ENCODE results near the gene FSTL1. TPM values are rescaled to one million over a fixed set of nuclear protein-coding genes. Genes with fewer than 3 reads are reported as not detected.

The FSTL1 gene
- 790 TPM for total RNA-seq

- Histone ChIP-seq H3K27ac (peak within 1 kb of the TSS; percentile 98 to 99), H3K4me3 (peak within 1 kb of the TSS; percentile 87 to 94), H3K36me3 (peaks cover 0 to 7% of the 10 kb centered on the region in 2 donors), H3K27me3 (no peaks in the 10 kb centered on the region), H3K9me3 (no peaks in the 10 kb centered on the region), H3K4me1 (peaks cover 16 to 24% of the 10 kb centered on the region in 2 donors)
- DNase-seq (ENCODE audit: low spot score in 2 of 2), result peak in 1 of 2 donors; percentile 77
- intact Hi-C loops (cut with DNase I), result loop anchor here (1.0 to 2.0 kb wide), 4 partner anchors 18 to 56 kb away; no protein-coding TSS in a partner anchor
- TF ChIP-seq CTCF (IDR thresholded peaks at IDR 0.05), result no peak
Observed at GRCh38 chr3:120450600-120451271, at the start of gene FSTL1. TSS of gene FSTL1 (minus strand) at chr3:120450992. CDS start at chr3:120450746, 246 bp downstream.

- Histone ChIP-seq H3K36me3 (no peaks in the 10 kb centered on the region), H3K27me3 (no peaks in the 10 kb centered on the region), H3K4me1 (peaks cover 7 to 26% of the 10 kb centered on the region in 2 donors), H3K4me3 (no peak overlapping the region), H3K27ac (peak overlapping the region in 1 of 2 donors; percentile 50), H3K9me3 (peaks cover 0 to 13% of the 10 kb centered on the region in 2 donors)
- intact Hi-C loops (cut with DNase I), result loop anchor here (1.0 kb wide), 1 partner anchor 47 kb away; no protein-coding TSS in a partner anchor
- no peak for TF ChIP-seq CTCF (IDR thresholded peaks at IDR 0.05)
- DNase-seq (ENCODE audit: low spot score in 2 of 2), result no peak
Observed at GRCh38 chr3:120498556-120499346, 48.0 kb upstream of the FSTL1 start.

GRCh38 chr3:120497818-120498217, 47.0 kb upstream of the FSTL1 start:
- Histone ChIP-seq H3K27ac (peak overlapping the region; percentile 75), H3K27me3 (no peaks in the 10 kb centered on the region), H3K4me3 (peak overlapping the region in 1 of 2 donors; percentile 23), H3K36me3 (no peaks in the 10 kb centered on the region), H3K9me3 (peaks cover 0 to 13% of the 10 kb centered on the region in 2 donors), H3K4me1 (peaks cover 7 to 26% of the 10 kb centered on the region in 2 donors)
- intact Hi-C loops (cut with DNase I), result loop anchor here (1.0 to 2.0 kb wide), 4 partner anchors 27 to 71 kb away; no protein-coding TSS in a partner anchor
- no peak for DNase-seq (ENCODE audit: low spot score in 2 of 2)
- no peak for TF ChIP-seq CTCF (IDR thresholded peaks at IDR 0.05)

GRCh38 chr3:120497336-120497735, 46.5 kb upstream of the FSTL1 start:
- H3K27me3 ChIP-seq, result no peaks in the 10 kb centered on the region
- no peaks in the 10 kb centered on the region for H3K36me3 ChIP-seq
- H3K27ac ChIP-seq, result peak overlapping the region; percentile 75
- TF ChIP-seq CTCF (IDR thresholded peaks at IDR 0.05), result no peak
- H3K9me3 ChIP-seq, result peaks cover 0 to 13% of the 10 kb centered on the region in 2 donors
- DNase-seq (ENCODE audit: low spot score in 2 of 2), result no peak
- peak overlapping the region in 1 of 2 donors; percentile 23 for H3K4me3 ChIP-seq
- intact Hi-C loops (cut with DNase I), result loop anchor here (2.0 kb wide), 3 partner anchors 27 to 71 kb away; no protein-coding TSS in a partner anchor
- peaks cover 7 to 26% of the 10 kb centered on the region in 2 donors for H3K4me1 ChIP-seq

- no peaks in the 10 kb centered on the region for H3K36me3 ChIP-seq
- DNase-seq (ENCODE audit: low spot score in 2 of 2), result no peak
- peaks cover 0 to 13% of the 10 kb centered on the region in 2 donors for H3K9me3 ChIP-seq
- H3K4me1 ChIP-seq, result peaks cover 7 to 26% of the 10 kb centered on the region in 2 donors
- H3K4me3 ChIP-seq, result peak overlapping the region in 1 of 2 donors; percentile 23
- H3K27me3 ChIP-seq, result no peaks in the 10 kb centered on the region
- H3K27ac ChIP-seq, result peak overlapping the region; percentile 75
- intact Hi-C loops (cut with DNase I), result loop anchor here (2.0 kb wide), 3 partner anchors 26 to 70 kb away; no protein-coding TSS in a partner anchor
- no peak for TF ChIP-seq CTCF (IDR thresholded peaks at IDR 0.05)
Observed at GRCh38 chr3:120496278-120497002, 45.6 kb upstream of the FSTL1 start.
